ENCODE data around the gene CDH6. TPM values are rescaled to one million over a fixed set of nuclear protein-coding genes. Genes with fewer than 3 reads are reported as not detected.

CDH6 gene
- polyA plus RNA-seq, 1 of the 3 experiments (the other 2 are of a cell fraction): 1.1 TPM

- H3K36me3 ChIP-seq (replicated peaks in 1 of 2; ENCODE audit: control insufficient read depth in 1 of 2, insufficient read depth in 2 of 2, low read length in 1 of 2): no peaks in the 10 kb centered on the region
- no peak overlapping the region for H2AFZ ChIP-seq (ENCODE audit: low read depth)
- no peaks in the 10 kb centered on the region for H4K20me1 ChIP-seq (ENCODE audit: insufficient read depth)
- WGBS (ENCODE audit: low lambda C conversion rate): 65% methylated on average over 1 of the region's 1 CpG
- no peaks in the 10 kb centered on the region for H3F3A ChIP-seq (replicated peaks; ENCODE audit: insufficient read depth)
- no peaks in the 10 kb centered on the region for H3K79me2 ChIP-seq (ENCODE audit: insufficient read depth)
- no peak overlapping the region for H3K27ac ChIP-seq (ENCODE audit: low read depth in 2 of 2, low read length in 1 of 2)
- peaks cover 0 to 10% of the 10 kb centered on the region in 2 experiments; a peak in 3 of 4 replicates for H3K4me1 ChIP-seq (ENCODE audit: control insufficient read depth in 1 of 2, insufficient read depth in 2 of 2, low read depth in 1 of 2, low read length in 1 of 2)
- no peaks in the 10 kb centered on the region for H3K9me3 ChIP-seq
- H3K9ac ChIP-seq: no peak overlapping the region
- H3K9me2 ChIP-seq: no peaks in the 10 kb centered on the region
- ChIA-PET POLR2A (no interaction called here), CTCF (no interaction called here)
- H3K4me2 ChIP-seq: no peak overlapping the region
- no peak overlapping the region for H3K4me3 ChIP-seq (ENCODE audit: low read depth in 2 of 2, low read length in 1 of 2)
- TF ChIP-seq YY1 (IDR thresholded peaks at IDR 0.05; ENCODE audit: low read depth) (no peak), FOSL2 (IDR thresholded peaks at IDR 0.05; ENCODE audit: borderline replicate concordance, low read depth) (no peak), EZH2phosphoT487 (IDR thresholded peaks at IDR 0.05; ENCODE audit: borderline replicate concordance, low read depth) (no peak), GABPA (IDR thresholded peaks at IDR 0.05; ENCODE audit: low read depth) (no peak), MXI1 (IDR thresholded peaks at IDR 0.05; ENCODE audit: low read depth, low read length) (no peak), NFIC (IDR thresholded peaks at IDR 0.05; ENCODE audit: borderline replicate concordance) (no peak), ELF1 (IDR thresholded peaks at IDR 0.05) (no peak), JUND (IDR thresholded peaks at IDR 0.05) (no peak), RXRA (IDR thresholded peaks at IDR 0.05; ENCODE audit: borderline replicate concordance, low read depth) (no peak), POLR2AphosphoS5 (IDR thresholded peaks at IDR 0.05; ENCODE audit: low read depth, low read length) (no peak), REST (IDR thresholded peaks at IDR 0.05; ENCODE audit: low read depth, low read length) (no peak), USF1 (IDR thresholded peaks at IDR 0.05; ENCODE audit: borderline replicate concordance, low read depth) (no peak), NRF1 (IDR thresholded peaks at IDR 0.05; ENCODE audit: low read depth, low read length) (no peak)
- TF ChIP-seq, protein P1, sequence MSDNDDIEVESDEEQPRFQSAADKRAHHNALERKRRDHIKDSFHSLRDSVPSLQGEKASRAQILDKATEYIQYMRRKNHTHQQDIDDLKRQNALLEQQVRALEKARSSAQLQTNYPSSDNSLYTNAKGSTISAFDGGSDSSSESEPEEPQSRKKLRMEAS (IDR thresholded peaks at IDR 0.05; ENCODE audit: low read depth): no peak
- TF ChIP-seq, protein P2, sequence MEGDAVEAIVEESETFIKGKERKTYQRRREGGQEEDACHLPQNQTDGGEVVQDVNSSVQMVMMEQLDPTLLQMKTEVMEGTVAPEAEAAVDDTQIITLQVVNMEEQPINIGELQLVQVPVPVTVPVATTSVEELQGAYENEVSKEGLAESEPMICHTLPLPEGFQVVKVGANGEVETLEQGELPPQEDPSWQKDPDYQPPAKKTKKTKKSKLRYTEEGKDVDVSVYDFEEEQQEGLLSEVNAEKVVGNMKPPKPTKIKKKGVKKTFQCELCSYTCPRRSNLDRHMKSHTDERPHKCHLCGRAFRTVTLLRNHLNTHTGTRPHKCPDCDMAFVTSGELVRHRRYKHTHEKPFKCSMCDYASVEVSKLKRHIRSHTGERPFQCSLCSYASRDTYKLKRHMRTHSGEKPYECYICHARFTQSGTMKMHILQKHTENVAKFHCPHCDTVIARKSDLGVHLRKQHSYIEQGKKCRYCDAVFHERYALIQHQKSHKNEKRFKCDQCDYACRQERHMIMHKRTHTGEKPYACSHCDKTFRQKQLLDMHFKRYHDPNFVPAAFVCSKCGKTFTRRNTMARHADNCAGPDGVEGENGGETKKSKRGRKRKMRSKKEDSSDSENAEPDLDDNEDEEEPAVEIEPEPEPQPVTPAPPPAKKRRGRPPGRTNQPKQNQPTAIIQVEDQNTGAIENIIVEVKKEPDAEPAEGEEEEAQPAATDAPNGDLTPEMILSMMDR (IDR thresholded peaks at IDR 0.05): no peak
- TF ChIP-seq, protein P3, sequence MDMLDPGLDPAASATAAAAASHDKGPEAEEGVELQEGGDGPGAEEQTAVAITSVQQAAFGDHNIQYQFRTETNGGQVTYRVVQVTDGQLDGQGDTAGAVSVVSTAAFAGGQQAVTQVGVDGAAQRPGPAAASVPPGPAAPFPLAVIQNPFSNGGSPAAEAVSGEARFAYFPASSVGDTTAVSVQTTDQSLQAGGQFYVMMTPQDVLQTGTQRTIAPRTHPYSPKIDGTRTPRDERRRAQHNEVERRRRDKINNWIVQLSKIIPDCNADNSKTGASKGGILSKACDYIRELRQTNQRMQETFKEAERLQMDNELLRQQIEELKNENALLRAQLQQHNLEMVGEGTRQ (IDR thresholded peaks at IDR 0.05; ENCODE audit: borderline replicate concordance, low read depth, low read length): no peak
- H3K27me3 ChIP-seq (ENCODE audit: insufficient read depth): no peaks in the 10 kb centered on the region
- DNase-seq: no peak
Observed at GRCh38 chr5:31300501-31300900, 107.0 kb downstream of the CDH6 start.
